ENCODE measurements around the gene UCN. TPM values are rescaled to one million over a fixed set of nuclear protein-coding genes. Genes with fewer than 3 reads are reported as not detected.
"Not testable (repeated sequence)": the region's sequence is repeated elsewhere in the genome, so short reads cannot be mapped to it uniquely, and the experiment has no call there.

The UCN gene
- total RNA-seq, 1 experiment from 2014 or later: 3.6 TPM

DNA sequence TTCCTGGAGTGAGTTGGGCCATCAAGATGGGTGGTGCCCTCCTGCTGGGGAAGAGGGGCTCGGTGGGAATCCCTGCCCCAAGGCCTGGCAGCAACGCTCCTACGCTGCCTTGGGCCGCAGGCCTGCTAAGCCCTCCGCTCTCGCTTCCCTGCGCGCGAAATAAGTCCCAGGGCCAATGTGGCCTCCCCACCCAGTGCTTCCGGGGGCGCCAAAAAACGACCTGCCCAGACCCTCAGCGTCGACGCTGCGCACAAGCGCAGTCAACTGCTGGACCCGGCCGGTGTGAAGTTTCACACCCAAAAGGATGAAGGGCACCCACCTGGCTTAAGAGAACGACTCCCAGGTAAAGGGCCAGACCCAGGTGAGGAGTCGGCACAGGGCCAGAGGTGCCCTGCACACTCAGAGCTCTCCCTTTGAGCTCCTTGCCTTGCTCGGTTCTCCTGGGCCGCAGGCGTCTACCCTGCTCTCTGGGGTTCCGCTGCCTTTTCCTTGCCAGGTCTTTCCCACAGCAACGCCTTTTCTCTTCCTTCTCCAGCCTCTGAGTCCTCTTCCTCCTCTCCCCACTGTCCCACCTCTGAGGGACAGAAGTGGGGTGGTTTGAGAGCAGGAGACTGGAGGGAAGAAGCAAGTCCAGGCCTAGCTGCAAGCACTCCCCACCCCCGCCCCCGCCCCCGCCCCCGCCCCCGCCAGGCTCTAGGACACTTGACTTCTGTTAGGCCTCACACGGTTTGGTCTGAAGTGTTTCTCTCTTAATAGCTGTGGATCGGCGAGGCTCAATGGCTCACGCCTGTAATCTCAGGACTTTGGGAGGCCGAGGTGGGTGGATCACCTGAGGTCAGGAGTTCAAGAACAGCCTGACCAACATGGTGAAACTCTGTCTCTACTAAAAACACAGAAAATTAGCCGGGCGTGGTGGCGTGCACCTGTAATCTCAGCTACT lies 32.8 kb downstream of the UCN start, which contains the start of gene DNAJC5G:
Gene DNAJC5G, plus strand, starts transcription at position 223 of the 940 bp plus-strand sequence. CDS start 1,296 bp downstream, outside the sequence.
- no peak for TF ChIP-seq EZH2 (IDR thresholded peaks at IDR 0.05; ENCODE audit: low read length, unreplicated experiment)
- no peak for TF ChIP-seq EZH2phosphoT487 (IDR thresholded peaks at IDR 0.05; ENCODE audit: borderline replicate concordance, low read length)
- TF ChIP-seq, protein P1, sequence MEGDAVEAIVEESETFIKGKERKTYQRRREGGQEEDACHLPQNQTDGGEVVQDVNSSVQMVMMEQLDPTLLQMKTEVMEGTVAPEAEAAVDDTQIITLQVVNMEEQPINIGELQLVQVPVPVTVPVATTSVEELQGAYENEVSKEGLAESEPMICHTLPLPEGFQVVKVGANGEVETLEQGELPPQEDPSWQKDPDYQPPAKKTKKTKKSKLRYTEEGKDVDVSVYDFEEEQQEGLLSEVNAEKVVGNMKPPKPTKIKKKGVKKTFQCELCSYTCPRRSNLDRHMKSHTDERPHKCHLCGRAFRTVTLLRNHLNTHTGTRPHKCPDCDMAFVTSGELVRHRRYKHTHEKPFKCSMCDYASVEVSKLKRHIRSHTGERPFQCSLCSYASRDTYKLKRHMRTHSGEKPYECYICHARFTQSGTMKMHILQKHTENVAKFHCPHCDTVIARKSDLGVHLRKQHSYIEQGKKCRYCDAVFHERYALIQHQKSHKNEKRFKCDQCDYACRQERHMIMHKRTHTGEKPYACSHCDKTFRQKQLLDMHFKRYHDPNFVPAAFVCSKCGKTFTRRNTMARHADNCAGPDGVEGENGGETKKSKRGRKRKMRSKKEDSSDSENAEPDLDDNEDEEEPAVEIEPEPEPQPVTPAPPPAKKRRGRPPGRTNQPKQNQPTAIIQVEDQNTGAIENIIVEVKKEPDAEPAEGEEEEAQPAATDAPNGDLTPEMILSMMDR (conservative IDR thresholded peaks at IDR 0.05; ENCODE audit: low read depth, low read length): no peak
- Histone ChIP-seq H3K27ac (ENCODE audit: low read length) (no peak within 1 kb of the TSS), H3F3A (ENCODE audit: low read length, unreplicated experiment) (no peaks in the 10 kb centered on the region), H2AFZ (ENCODE audit: low read length) (no peak within 1 kb of the TSS), H3K4me2 (ENCODE audit: low read length) (no peak within 1 kb of the TSS), H3K79me2 (ENCODE audit: low read length) (no peaks in the 10 kb centered on the region), H3K9me3 (ENCODE audit: low read length) (no peaks in the 10 kb centered on the region), H3K9me2 (replicated peaks; ENCODE audit: low read length) (no peaks in the 10 kb centered on the region), H3K4me3 (ENCODE audit: low read length) (no peak within 1 kb of the TSS), H4K20me1 (ENCODE audit: low read length) (no peaks in the 10 kb centered on the region), H3K27me3 (ENCODE audit: low read length) (no peaks in the 10 kb centered on the region), H3K36me3 (ENCODE audit: low read depth, low read length) (no peaks in the 10 kb centered on the region), H3K4me1 (ENCODE audit: insufficient read depth, low read length) (no peaks in the 10 kb centered on the region), H3K9ac (ENCODE audit: low read length) (no peak within 1 kb of the TSS)
- intact Hi-C loops (cut with micrococcal nuclease): no loop called here
- CTCF ChIA-PET: interaction anchor here (0.6 kb wide), 1 partner anchor 45 kb away, joined by 3 read pairs; no protein-coding TSS in a partner anchor
- ATAC-seq (no peak), DNase-seq (no peak)
- BruUV-seq (replicated peaks): no TSS peak
- POLR2A ChIA-PET (ENCODE audit: unreplicated experiment): no interaction called here

DNA sequence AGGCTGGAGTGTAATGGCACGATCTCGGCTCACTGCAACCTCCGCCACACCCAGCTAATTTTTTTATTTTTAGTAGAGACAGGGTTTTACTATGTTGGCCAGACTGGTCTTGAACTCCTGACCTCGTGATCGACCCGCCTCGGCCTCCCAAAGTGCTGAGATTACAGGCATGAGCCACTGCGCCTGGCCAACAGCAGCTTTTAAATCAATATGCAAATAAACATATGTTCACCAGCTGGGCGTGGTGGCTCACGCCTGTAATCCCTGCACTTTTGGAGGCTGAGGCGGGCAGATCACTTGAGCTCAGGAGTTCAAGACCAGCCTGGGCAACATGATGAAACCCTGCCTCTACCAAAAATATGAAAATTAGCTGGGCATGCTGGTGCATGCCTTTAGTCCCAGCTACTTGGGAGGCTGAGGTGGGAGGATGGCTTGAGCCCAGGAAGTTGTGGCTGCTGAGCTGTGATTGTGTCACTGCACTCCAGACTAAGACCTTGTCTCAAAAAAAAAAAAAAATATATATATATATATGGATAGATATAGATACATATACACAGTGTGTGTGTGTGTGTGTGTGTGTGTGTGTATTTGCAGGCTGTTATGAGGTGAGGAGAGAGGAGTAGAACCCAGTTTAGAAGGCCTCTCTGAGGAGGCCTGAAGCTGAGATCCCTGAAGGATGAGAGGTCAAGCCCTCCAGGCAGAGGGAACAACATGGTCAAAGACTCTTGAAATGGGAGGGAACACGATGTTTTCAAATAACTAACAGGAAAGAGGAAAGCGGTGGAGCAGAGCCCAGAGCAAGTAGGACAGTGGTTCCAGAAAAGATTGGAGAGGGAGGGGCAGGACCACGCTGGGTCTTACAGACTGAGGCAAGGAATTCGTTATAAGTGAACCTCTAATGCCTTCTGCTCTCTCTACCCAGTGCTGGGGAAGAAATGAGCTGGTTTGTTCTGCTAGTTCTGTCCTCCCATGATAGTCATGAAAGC lies 35.4 kb downstream of the UCN start:
- H3K9me3 ChIP-seq (ENCODE audit: low read length); intact Hi-C loops (cut with micrococcal nuclease): not testable (repeated sequence)

DNA sequence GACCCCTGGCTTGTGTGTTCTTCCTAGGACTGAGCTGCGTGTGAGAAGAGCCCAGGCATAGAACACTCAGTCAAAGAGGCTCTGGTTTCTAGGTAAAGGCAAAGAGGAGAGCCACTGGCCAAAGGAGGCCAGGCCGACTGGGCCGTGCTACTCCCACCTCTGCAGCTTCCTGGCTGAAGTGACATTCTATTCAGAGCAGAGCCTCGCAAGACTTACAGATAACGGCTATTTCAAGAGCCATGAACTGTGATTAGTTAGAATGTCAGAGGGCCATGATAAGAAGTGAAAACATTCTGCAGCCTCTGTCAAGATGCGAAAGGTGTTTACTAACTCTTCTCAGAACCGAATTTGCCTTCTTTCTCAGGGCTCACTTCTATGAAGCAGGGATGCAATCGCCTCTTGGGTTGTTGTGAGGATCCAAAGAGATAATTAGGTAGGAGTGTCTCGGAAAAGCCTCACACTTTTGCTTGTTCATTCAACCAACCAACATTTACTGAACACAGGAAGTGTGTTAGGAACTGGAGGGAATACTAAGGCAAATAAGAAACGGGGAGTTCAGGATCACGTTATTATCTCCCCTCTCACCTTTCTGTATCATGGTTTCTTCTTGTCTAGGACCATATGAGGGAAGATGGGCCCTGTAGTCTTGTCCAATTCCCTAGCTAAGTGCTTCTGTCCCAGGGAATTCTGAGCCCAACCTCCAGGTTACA lies 36.5 kb downstream of the UCN start:
- H3K36me3 ChIP-seq (ENCODE audit: low read depth, low read length): no peaks in the 10 kb centered on the region
- H3F3A ChIP-seq (ENCODE audit: low read length, unreplicated experiment): no peaks in the 10 kb centered on the region
- POLR2A ChIA-PET (ENCODE audit: unreplicated experiment): interaction anchor here (0.6 kb wide), 1 partner anchor 290 kb away, joined by 5 read pairs; no protein-coding TSS in a partner anchor
- H3K27me3 ChIP-seq (ENCODE audit: low read length): no peaks in the 10 kb centered on the region
- no peak overlapping the region for H2AFZ ChIP-seq (ENCODE audit: low read length)
- H3K79me2 ChIP-seq (ENCODE audit: low read length): no peaks in the 10 kb centered on the region
- no peaks in the 10 kb centered on the region for H3K9me2 ChIP-seq (replicated peaks; ENCODE audit: low read length)
- H3K4me2 ChIP-seq (ENCODE audit: low read length): no peak overlapping the region
- H3K9ac ChIP-seq (ENCODE audit: low read length): no peak overlapping the region
- H4K20me1 ChIP-seq (ENCODE audit: low read length): no peaks in the 10 kb centered on the region
- no TSS peak for BruUV-seq (replicated peaks)
- no peak overlapping the region for H3K4me3 ChIP-seq (ENCODE audit: low read length)
- CTCF ChIA-PET: no interaction called here
- H3K27ac ChIP-seq (ENCODE audit: low read length): no peak overlapping the region
- intact Hi-C loops (cut with micrococcal nuclease): no loop called here
- no peaks in the 10 kb centered on the region for H3K9me3 ChIP-seq (ENCODE audit: low read length)
- ATAC-seq (no peak), DNase-seq (no peak)
- no peaks in the 10 kb centered on the region for H3K4me1 ChIP-seq (ENCODE audit: insufficient read depth, low read length)
- TF ChIP-seq EZH2 (IDR thresholded peaks at IDR 0.05; ENCODE audit: low read length, unreplicated experiment) (no peak), EZH2phosphoT487 (IDR thresholded peaks at IDR 0.05; ENCODE audit: borderline replicate concordance, low read length) (no peak)
- TF ChIP-seq, protein P1 (conservative IDR thresholded peaks at IDR 0.05; ENCODE audit: low read depth, low read length): no peak

More for the DNA sequence above, 35.4 kb downstream of the UCN start:
- H3K4me1 ChIP-seq (ENCODE audit: insufficient read depth, low read length); H3K4me2 ChIP-seq (ENCODE audit: low read length); CTCF ChIA-PET; H3K4me3 ChIP-seq (ENCODE audit: low read length); H2AFZ ChIP-seq (ENCODE audit: low read length); H3K9ac ChIP-seq (ENCODE audit: low read length); H3F3A ChIP-seq (ENCODE audit: low read length, unreplicated experiment); H3K27ac ChIP-seq (ENCODE audit: low read length); H3K36me3 ChIP-seq (ENCODE audit: low read depth, low read length); ATAC-seq; DNase-seq; H3K27me3 ChIP-seq (ENCODE audit: low read length); H4K20me1 ChIP-seq (ENCODE audit: low read length); H3K79me2 ChIP-seq (ENCODE audit: low read length); H3K9me2 ChIP-seq (replicated peaks; ENCODE audit: low read length); BruUV-seq (replicated peaks): not testable (repeated sequence)
- POLR2A ChIA-PET (ENCODE audit: unreplicated experiment): interaction anchor here (0.6 kb wide), 1 partner anchor 291 kb away, joined by 5 read pairs; no protein-coding TSS in a partner anchor

Data from PC-3 (cell line).